Breast epithelium (tissue), 4 donors: ENCODE measurements around the gene EXPH5. TPM values are rescaled to one million over a fixed set of nuclear protein-coding genes. Genes with fewer than 3 reads are reported as not detected.
A peak's percentile ranks its signal among the peaks of the same experiment; 100 is the strongest.

Experiments
- DNase-seq, 2 donors: peaks; one replicate each; pipeline ENCODE4 v3.0.0-alpha.2; 2019; ENCODE audit warnings: low spot score in 2 of 2
- H3K27ac ChIP-seq, 2 donors: fragments of 200-600 bp; sonication (generic) in 1 of 2; one replicate each; pipeline ENCODE4 v1.5.1; 2016 to 2019; ENCODE audit warnings: mild to moderate bottlenecking in 1 of 2
- H3K27me3 ChIP-seq, 2 donors: fragments of 200-600 bp; sonication (generic) in 1 of 2; one replicate each; pipeline versions ENCODE4 v1.5.1 to v1.6.0; 2017 to 2019; ENCODE audit warnings: control low read depth in 1 of 2, mild to moderate bottlenecking in 1 of 2
- H3K36me3 ChIP-seq: fragments of 200-600 bp; one replicate; pipeline ENCODE4 v1.5.1; 2019
- H3K4me1 ChIP-seq, 2 donors: fragments of 200-600 bp; sonication (generic); one replicate each; pipeline ENCODE4 v1.5.1; 2016 to 2019; ENCODE audit warnings: control low read depth in 1 of 2
- H3K4me3 ChIP-seq, 3 donors: fragments of 200-600 bp; sonication (generic); 1 replicate in 2 of 3; 2 replicates in 1 of 3; pipeline ENCODE4 v1.5.1; 2016 to 2019; ENCODE audit warnings: mild to moderate bottlenecking in 3 of 3, moderate library complexity in 2 of 3
- H3K9me3 ChIP-seq, 2 donors: fragments of 200-600 bp; sonication (generic) in 1 of 2; one replicate each; pipeline ENCODE4 v1.5.1; 2016 to 2019; ENCODE audit warnings: control low read depth in 1 of 2
- CTCF ChIP-seq, 3 donors: fragments of 450-650 bp; IDR thresholded peaks; one replicate each; pipeline ENCODE4 v1.5.1; 2016 to 2017; ENCODE audit warnings: antibody characterized with exemption in 3 of 3, mild to moderate bottlenecking in 3 of 3, moderate library complexity in 3 of 3
- POLR2A ChIP-seq: fragments of 450-650 bp; IDR thresholded peaks from one replicate; pipeline ENCODE4 v1.6.1; 2016; ENCODE audit warnings: antibody characterized with exemption, mild to moderate bottlenecking, moderate library complexity
- POLR2AphosphoS5 ChIP-seq, 3 donors: sonication (generic); formaldehyde crosslinking; IDR thresholded peaks; one replicate each; pipeline ENCODE4 v1.6.1; 2017; ENCODE audit warnings: antibody characterized with exemption in 3 of 3
- intact Hi-C: fragments of 100-400 bp; cut with DNase I; formaldehyde crosslinking; loops from one replicate; pipeline ENCODE4 v1.15.1; 2023; ENCODE audit warnings: low total_unique reads
- total RNA-seq, 3 donors: library from RNA; depleted of rRNA; stranded (reverse); fragments of >200 nt; gene quantifications; one replicate each; pipeline ENCODE4 v1.1.0, GENCODE V29; 2016

EXPH5 gene
- total RNA-seq, 3 donors from 2014 or later = 3.2 to 16.8 (median 8.8) TPM

GRCh38 chr11:108622341-108622740 is 28.8 kb upstream of the EXPH5 start:
- Histone ChIP-seq H3K9me3 (no peaks in the 10 kb centered on the region), H3K4me1 (no peaks in the 10 kb centered on the region), H3K4me3 (no peak overlapping the region), H3K27me3 (no peaks in the 10 kb centered on the region), H3K36me3 (no peaks in the 10 kb centered on the region), H3K27ac (no peak overlapping the region)
- intact Hi-C loops = no loop called here
- DNase-seq = no peak
- TF ChIP-seq POLR2AphosphoS5 (IDR thresholded peaks at IDR 0.05) (no peak), CTCF (IDR thresholded peaks at IDR 0.05) (no peak), POLR2A (no peak)

GRCh38 chr11:108620958-108621772 is 27.6 kb upstream of the EXPH5 start:
- no peak for TF ChIP-seq POLR2A
- TF ChIP-seq POLR2AphosphoS5 (IDR thresholded peaks at IDR 0.05) = no peak
- TF ChIP-seq CTCF (IDR thresholded peaks at IDR 0.05) = no peak
- no peak overlapping the region for H3K4me3 ChIP-seq
- H3K36me3 ChIP-seq = no peaks in the 10 kb centered on the region
- H3K9me3 ChIP-seq = no peaks in the 10 kb centered on the region
- H3K27ac ChIP-seq = no peak overlapping the region
- no peaks in the 10 kb centered on the region for H3K4me1 ChIP-seq
- no peak for DNase-seq
- no peaks in the 10 kb centered on the region for H3K27me3 ChIP-seq
- intact Hi-C loops = no loop called here

- intact Hi-C loops = loop anchor here (5.0 kb wide), 1 partner anchor 364 kb away; no protein-coding TSS in a partner anchor
- TF ChIP-seq CTCF (IDR thresholded peaks at IDR 0.05) (no peak), POLR2AphosphoS5 (IDR thresholded peaks at IDR 0.05) (no peak), POLR2A (no peak)
- H3K27me3 ChIP-seq = no peaks in the 10 kb centered on the region
- H3K27ac ChIP-seq = no peak overlapping the region
- no peaks in the 10 kb centered on the region for H3K4me1 ChIP-seq
- no peak overlapping the region for H3K4me3 ChIP-seq
- no peaks in the 10 kb centered on the region for H3K9me3 ChIP-seq
- H3K36me3 ChIP-seq = no peaks in the 10 kb centered on the region
- DNase-seq = no peak
Measured at GRCh38 chr11:108618529-108618928, 25.0 kb upstream of the EXPH5 start.

GRCh38 chr11:108617055-108617454 is 23.5 kb upstream of the EXPH5 start:
- no peaks in the 10 kb centered on the region for H3K4me1 ChIP-seq
- H3K36me3 ChIP-seq = no peaks in the 10 kb centered on the region
- no peak overlapping the region for H3K4me3 ChIP-seq
- no peak overlapping the region for H3K27ac ChIP-seq
- intact Hi-C loops = loop anchor here (5.0 kb wide), 1 partner anchor 365 kb away; no protein-coding TSS in a partner anchor
- H3K27me3 ChIP-seq = no peaks in the 10 kb centered on the region
- TF ChIP-seq POLR2A (no peak), CTCF (IDR thresholded peaks at IDR 0.05) (no peak), POLR2AphosphoS5 (IDR thresholded peaks at IDR 0.05) (no peak)
- H3K9me3 ChIP-seq = no peaks in the 10 kb centered on the region
- DNase-seq = no peak

GRCh38 chr11:108616549-108616948 is 23.0 kb upstream of the EXPH5 start:
- no peaks in the 10 kb centered on the region for H3K27me3 ChIP-seq
- intact Hi-C loops = loop anchor here (5.0 kb wide), 1 partner anchor 366 kb away; no protein-coding TSS in a partner anchor
- DNase-seq = no peak
- H3K27ac ChIP-seq = peak overlapping the region in 1 of 2 donors; percentile 27
- TF ChIP-seq POLR2AphosphoS5 (IDR thresholded peaks at IDR 0.05) (no peak), CTCF (IDR thresholded peaks at IDR 0.05) (no peak), POLR2A (no peak)
- H3K9me3 ChIP-seq = no peaks in the 10 kb centered on the region
- H3K4me3 ChIP-seq = no peak overlapping the region
- H3K36me3 ChIP-seq = no peaks in the 10 kb centered on the region
- H3K4me1 ChIP-seq = no peaks in the 10 kb centered on the region
